H9 (cell line): ENCODE measurements around the gene ERFL. TPM values are rescaled to one million over a fixed set of nuclear protein-coding genes. Genes with fewer than 3 reads are reported as not detected.
A peak's percentile ranks its signal among the peaks of the same experiment; 100 is the strongest.

ENCODE experiments used
- DNase-seq: peaks from one replicate; pipeline ENCODE4 v3.0.0-alpha.2; 2017
- H2AFZ ChIP-seq: one replicate; pipeline ENCODE4 v1.6.1; 2013; ENCODE audit warnings: mild to moderate bottlenecking, low read length, control low read depth, moderate library complexity
- H2AK5ac ChIP-seq: 2 replicates; pipeline ENCODE4 v1.6.1; 2013; ENCODE audit warnings: low read length, control low read depth, mixed read lengths; ENCODE audit not compliant: insufficient read length
- H2BK120ac ChIP-seq: one replicate; pipeline ENCODE4 v1.6.1; 2013; ENCODE audit warnings: low read depth, mild to moderate bottlenecking, low read length, control low read depth, inconsistent platforms; ENCODE audit not compliant: poor library complexity, severe bottlenecking
- H2BK12ac ChIP-seq: 2 replicates; pipeline ENCODE4 v1.6.1; 2013; ENCODE audit warnings: low read length, control low read depth, mixed read lengths, low read depth; ENCODE audit not compliant: insufficient read length
- H2BK15ac ChIP-seq: 2 replicates; pipeline ENCODE4 v1.6.1; 2013; ENCODE audit warnings: low read depth, low read length, control low read depth
- H2BK20ac ChIP-seq: one replicate; pipeline ENCODE4 v1.6.1; 2013; ENCODE audit warnings: low read depth, mild to moderate bottlenecking, low read length, control low read depth, inconsistent platforms; ENCODE audit not compliant: poor library complexity, severe bottlenecking
- H2BK5ac ChIP-seq: 2 replicates; pipeline ENCODE4 v1.6.1; 2013; ENCODE audit warnings: low read length, control low read depth, mixed read lengths; ENCODE audit not compliant: insufficient read length
- H3K14ac ChIP-seq: 2 replicates; pipeline ENCODE4 v1.6.1; 2013; ENCODE audit warnings: low read length, control low read depth; ENCODE audit not compliant: insufficient read depth
- H3K18ac ChIP-seq: 2 replicates; pipeline ENCODE4 v1.6.1; 2013; ENCODE audit warnings: low read depth, mild to moderate bottlenecking, mixed read lengths, low read length, control low read depth; ENCODE audit not compliant: insufficient read length
- H3K23ac ChIP-seq: 2 replicates; pipeline ENCODE4 v1.6.1; 2013; ENCODE audit warnings: low read length, control low read depth, mixed read lengths, low read depth; ENCODE audit not compliant: insufficient read length
- H3K23me2 ChIP-seq: 2 replicates; pipeline ENCODE4 v1.6.1; 2013; ENCODE audit warnings: low read depth, mild to moderate bottlenecking, mixed read lengths, low read length, control low read depth; ENCODE audit not compliant: insufficient read length, poor library complexity, severe bottlenecking
- H3K27ac ChIP-seq: 2 replicates; pipeline ENCODE4 v1.5.1; 2013; ENCODE audit warnings: low read length, control low read depth, mixed read lengths, low read depth; ENCODE audit not compliant: insufficient read length
- H3K27me3 ChIP-seq: 2 replicates; pipeline ENCODE4 v1.6.1; 2013; ENCODE audit warnings: low read length, control low read depth, inconsistent platforms; ENCODE audit not compliant: insufficient read depth
- H3K4ac ChIP-seq: 2 replicates; pipeline ENCODE4 v1.6.1; 2013; ENCODE audit warnings: low read depth, mild to moderate bottlenecking, control low read depth, inconsistent platforms, low read length, moderate library complexity
- H3K4me1 ChIP-seq: 2 replicates; pipeline ENCODE4 v1.6.1; 2013; ENCODE audit warnings: low read length, control low read depth, inconsistent platforms; ENCODE audit not compliant: insufficient read depth
- H3K4me2 ChIP-seq: 2 replicates; pipeline ENCODE4 v1.6.1; 2013; ENCODE audit warnings: low read length, control low read depth, mixed read lengths; ENCODE audit not compliant: insufficient read length, insufficient read depth
- H3K56ac ChIP-seq: 2 replicates; pipeline ENCODE4 v1.6.1; 2013; ENCODE audit warnings: low read depth, mild to moderate bottlenecking, mixed read lengths, low read length, control low read depth; ENCODE audit not compliant: insufficient read length
- H3K79me1 ChIP-seq: 2 replicates; pipeline ENCODE4 v1.6.1; 2013; ENCODE audit warnings: low read depth, mild to moderate bottlenecking, moderate library complexity, low read length, control low read depth, inconsistent platforms; ENCODE audit not compliant: insufficient read depth, poor library complexity, severe bottlenecking
- H3K79me2 ChIP-seq: 2 replicates; pipeline ENCODE4 v1.6.1; 2013; ENCODE audit warnings: low read length, control low read depth, inconsistent platforms; ENCODE audit not compliant: insufficient read depth
- H3K9ac ChIP-seq: 2 replicates; pipeline ENCODE4 v1.6.1; 2013; ENCODE audit warnings: low read length, control low read depth, mixed read lengths; ENCODE audit not compliant: insufficient read length; ENCODE audit errors: extremely low read depth
- H3K9me3 ChIP-seq: one replicate; pipeline ENCODE4 v1.6.1; 2013; ENCODE audit warnings: low read depth, low read length, inconsistent platforms; ENCODE audit not compliant: control insufficient read depth
- H3T11ph ChIP-seq: one replicate; pipeline ENCODE4 v1.6.1; 2013; ENCODE audit warnings: mild to moderate bottlenecking, low read length, control low read depth, inconsistent platforms
- H4K20me1 ChIP-seq: one replicate; pipeline ENCODE4 v1.6.1; 2013; ENCODE audit not compliant: control insufficient read depth, insufficient read length, insufficient read depth
- H4K5ac ChIP-seq: 2 replicates; pipeline ENCODE4 v1.6.1; 2013; ENCODE audit warnings: low read depth, mild to moderate bottlenecking, mixed read lengths, low read length, control low read depth; ENCODE audit not compliant: insufficient read length
- H4K8ac ChIP-seq: replicated peaks from 2 replicates; pipeline ENCODE4 v1.6.1; 2013; ENCODE audit warnings: low read length, control low read depth, mixed read lengths, low read depth; ENCODE audit not compliant: insufficient read length
- H4K91ac ChIP-seq: 2 replicates; pipeline ENCODE4 v1.6.1; 2013; ENCODE audit warnings: low read depth, mild to moderate bottlenecking, moderate library complexity, mixed read lengths, low read length, control low read depth; ENCODE audit not compliant: insufficient read length
- H3K27ac Mint-ChIP-seq, 3 experiments: 2 replicates in 2 of 3; 3 replicates in 1 of 3; pipeline ENCODE4 v1.8.0; 2020 to 2021; ENCODE audit warnings: mixed read lengths in 3 of 3, mild to moderate bottlenecking in 1 of 3, moderate library complexity in 1 of 3
- H3K27me3 Mint-ChIP-seq: 2 replicates; pipeline ENCODE4 v1.8.0; 2021; ENCODE audit warnings: low read depth, mild to moderate bottlenecking, moderate library complexity, mixed read lengths
- H3K36me3 Mint-ChIP-seq, 3 experiments: 2 replicates in 2 of 3; 3 replicates in 1 of 3; pipeline ENCODE4 v1.8.0; 2020 to 2021; ENCODE audit warnings: low read depth in 3 of 3, mixed read lengths in 3 of 3; ENCODE audit not compliant: insufficient read depth in 1 of 3
- H3K4me1 Mint-ChIP-seq, 2 experiments: 2 replicates each; pipeline ENCODE4 v1.8.0; 2020; ENCODE audit warnings: mixed read lengths in 2 of 2
- H3K4me3 Mint-ChIP-seq, 2 experiments: 2 replicates in 1 of 2; 3 replicates in 1 of 2; pipeline ENCODE4 v1.8.0; 2020 to 2021; ENCODE audit warnings: mild to moderate bottlenecking in 2 of 2, mixed read lengths in 2 of 2, moderate library complexity in 1 of 2
- H3K9me3 Mint-ChIP-seq, 2 experiments: 2 replicates in 1 of 2; 3 replicates in 1 of 2; pipeline ENCODE4 v1.8.0; 2020; ENCODE audit warnings: mild to moderate bottlenecking in 2 of 2, mixed read lengths in 2 of 2, moderate library complexity in 1 of 2
- CTCF ChIP-seq: fragments of 200-600 bp; sonication (generic); conservative IDR thresholded peaks from 3 replicates; pipeline ENCODE4 v1.8.0; 2021; ENCODE audit warnings: antibody characterized with exemption, mild to moderate bottlenecking
- WGBS: extraction: QIAGEN DNeasy Blood & Tissue Kit; methylation state at CpG from one replicate; pipeline ENCODE4 v1.1.7; 2013; ENCODE audit warnings: missing lambda C conversion rate, low lambda C conversion rate, mixed read lengths; ENCODE audit not compliant: insufficient read length; ENCODE audit errors: extremely low coverage; 5-methylcytosine and 5-hydroxymethylcytosine counted together
- total RNA-seq: library from RNA; stranded (reverse); gene quantifications from 2 replicates; pipeline ENCODE4 v1.2.1, GENCODE V29; 2021

Gene ERFL
- total RNA-seq, 1 experiment from 2014 or later: 0.22 TPM

- TF ChIP-seq CTCF: no peak
- Histone ChIP-seq H3T11ph (no peak overlapping the region), H3K79me2 (peaks cover 29% of the 10 kb centered on the region), H4K20me1 (no peaks in the 10 kb centered on the region), H3K23me2 (peaks cover 9% of the 10 kb centered on the region), H3K4me2 (peak overlapping the region; percentile 90), H2AK5ac (no peak overlapping the region), H3K56ac (no peak overlapping the region), H3K4me1 (no peaks in the 10 kb centered on the region; the same call in 1 of the 2 replicates), H3K23ac (no peak overlapping the region), H3K14ac (no peak overlapping the region), H4K8ac (no peak overlapping the region), H3K79me1 (peaks cover 17% of the 10 kb centered on the region), H2BK12ac (no peak overlapping the region), H2BK5ac (no peak overlapping the region), H3K27ac (no peak overlapping the region), H3K9ac (peak overlapping the region; percentile 99), H3K18ac (no peak overlapping the region), H4K91ac (no peak overlapping the region), H2BK15ac (no peak overlapping the region), H2BK20ac (no peak overlapping the region), H3K4ac (no peak overlapping the region), H2BK120ac (no peak overlapping the region), H4K5ac (no peak overlapping the region), H3K27me3 (no peaks in the 10 kb centered on the region), H3K9me3 (no peaks in the 10 kb centered on the region), H2AFZ (no peak overlapping the region)
- Mint-ChIP-seq H3K9me3 (no peaks in the 10 kb centered on the region; a peak in 1 of 5 replicates), H3K4me1 (peaks cover 35 to 44% of the 10 kb centered on the region in 2 experiments), H3K36me3 (peaks cover 48 to 57% (median 55%) of the 10 kb centered on the region in 3 experiments), H3K27ac (peak overlapping the region; percentile 94 to 99 (median 97)), H3K27me3 (peaks cover 8% of the 10 kb centered on the region), H3K4me3 (peak overlapping the region; percentile 84 to 96)
- no CpG with 5 or more reads among the region's 9 CpGs for WGBS
- no peak for DNase-seq
Measured at GRCh38 chr19:41861116-41861768, 67.0 kb downstream of the ERFL start.
